C4-2B (cell line): ENCODE measurements around the gene SBNO2.
A peak's percentile ranks its signal among the peaks of the same experiment; 100 is the strongest.

ENCODE experiments used
- H3K27ac ChIP-seq: fragments of 450-650 bp; 2 replicates; pipeline ENCODE4 v1.5.1; 2017
- ZFX ChIP-seq: fragments of 450-650 bp; IDR thresholded peaks from 2 replicates; pipeline ENCODE4 v1.6.1; 2017
- TF ChIP-seq, protein P1 (sequence below): fragments of 450-650 bp; conservative IDR thresholded peaks from 2 replicates; pipeline ENCODE4 v1.5.1; 2017; ENCODE audit warnings: mild to moderate bottlenecking

The SBNO2 gene

DNA sequence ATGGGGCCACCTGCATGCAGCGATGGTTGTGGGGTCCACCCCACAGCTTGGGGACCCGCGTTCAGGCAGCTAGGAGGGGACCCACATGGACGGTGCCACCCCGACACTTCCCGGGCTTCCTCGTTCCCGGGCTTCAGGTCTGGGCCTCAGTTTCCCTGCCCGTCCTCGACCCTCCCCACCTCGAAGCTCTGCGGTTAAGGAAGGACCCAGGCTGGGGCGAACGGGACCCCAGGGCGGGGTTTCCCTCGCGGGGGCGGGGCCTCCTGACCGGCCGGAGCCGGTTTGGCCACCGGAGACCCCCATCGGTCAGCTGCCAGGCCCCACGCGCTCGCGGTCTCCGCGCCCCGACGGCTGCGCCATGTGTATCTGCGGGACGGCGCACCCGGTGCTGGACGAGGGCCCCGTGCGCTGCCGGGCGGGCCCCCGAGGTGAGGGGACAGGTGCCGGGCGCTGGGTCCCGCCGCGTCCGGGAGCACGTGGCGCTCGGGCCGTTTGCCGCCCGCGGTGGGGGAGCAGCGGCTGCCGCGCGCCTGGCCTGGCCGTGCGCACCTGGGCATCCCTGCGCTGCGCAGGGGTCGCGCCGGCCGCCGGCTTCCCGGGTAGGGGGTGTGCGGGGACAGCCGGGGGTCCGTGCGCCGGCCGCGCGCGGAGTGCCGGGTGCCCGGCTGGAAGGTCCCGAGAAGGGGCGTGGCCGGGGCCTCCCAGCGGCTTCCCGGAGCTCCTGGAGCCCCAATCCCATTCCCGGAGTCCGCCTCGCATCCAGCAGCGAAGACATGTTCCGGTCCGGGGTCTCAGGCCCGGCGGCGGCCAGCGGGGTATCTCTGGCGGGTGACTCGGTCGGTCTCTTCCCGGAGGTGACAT is 102.9 kb downstream of the SBNO2 start:
- peak overlapping the region; percentile 39 for H3K27ac ChIP-seq
- TF ChIP-seq, protein P1, sequence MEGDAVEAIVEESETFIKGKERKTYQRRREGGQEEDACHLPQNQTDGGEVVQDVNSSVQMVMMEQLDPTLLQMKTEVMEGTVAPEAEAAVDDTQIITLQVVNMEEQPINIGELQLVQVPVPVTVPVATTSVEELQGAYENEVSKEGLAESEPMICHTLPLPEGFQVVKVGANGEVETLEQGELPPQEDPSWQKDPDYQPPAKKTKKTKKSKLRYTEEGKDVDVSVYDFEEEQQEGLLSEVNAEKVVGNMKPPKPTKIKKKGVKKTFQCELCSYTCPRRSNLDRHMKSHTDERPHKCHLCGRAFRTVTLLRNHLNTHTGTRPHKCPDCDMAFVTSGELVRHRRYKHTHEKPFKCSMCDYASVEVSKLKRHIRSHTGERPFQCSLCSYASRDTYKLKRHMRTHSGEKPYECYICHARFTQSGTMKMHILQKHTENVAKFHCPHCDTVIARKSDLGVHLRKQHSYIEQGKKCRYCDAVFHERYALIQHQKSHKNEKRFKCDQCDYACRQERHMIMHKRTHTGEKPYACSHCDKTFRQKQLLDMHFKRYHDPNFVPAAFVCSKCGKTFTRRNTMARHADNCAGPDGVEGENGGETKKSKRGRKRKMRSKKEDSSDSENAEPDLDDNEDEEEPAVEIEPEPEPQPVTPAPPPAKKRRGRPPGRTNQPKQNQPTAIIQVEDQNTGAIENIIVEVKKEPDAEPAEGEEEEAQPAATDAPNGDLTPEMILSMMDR = no peak
- TF ChIP-seq ZFX = no peak

GRCh38 chr19:1070576-1070930 is 103.5 kb downstream of the SBNO2 start:
- TF ChIP-seq ZFX = no peak
- TF ChIP-seq, protein P1 = no peak
- peak overlapping the region; percentile 39 for H3K27ac ChIP-seq

- H3K27ac ChIP-seq = no peak overlapping the region
- TF ChIP-seq ZFX = no peak
- TF ChIP-seq, protein P1 = no peak
These were observed 104.9 kb downstream of the SBNO2 start for GRCh38 chr19:1069009-1069779.

GRCh38 chr19:1068009-1069001 is 105.8 kb downstream of the SBNO2 start:
- no peak overlapping the region for H3K27ac ChIP-seq
- TF ChIP-seq ZFX = no peak
- TF ChIP-seq, protein P1 = no peak

DNA sequence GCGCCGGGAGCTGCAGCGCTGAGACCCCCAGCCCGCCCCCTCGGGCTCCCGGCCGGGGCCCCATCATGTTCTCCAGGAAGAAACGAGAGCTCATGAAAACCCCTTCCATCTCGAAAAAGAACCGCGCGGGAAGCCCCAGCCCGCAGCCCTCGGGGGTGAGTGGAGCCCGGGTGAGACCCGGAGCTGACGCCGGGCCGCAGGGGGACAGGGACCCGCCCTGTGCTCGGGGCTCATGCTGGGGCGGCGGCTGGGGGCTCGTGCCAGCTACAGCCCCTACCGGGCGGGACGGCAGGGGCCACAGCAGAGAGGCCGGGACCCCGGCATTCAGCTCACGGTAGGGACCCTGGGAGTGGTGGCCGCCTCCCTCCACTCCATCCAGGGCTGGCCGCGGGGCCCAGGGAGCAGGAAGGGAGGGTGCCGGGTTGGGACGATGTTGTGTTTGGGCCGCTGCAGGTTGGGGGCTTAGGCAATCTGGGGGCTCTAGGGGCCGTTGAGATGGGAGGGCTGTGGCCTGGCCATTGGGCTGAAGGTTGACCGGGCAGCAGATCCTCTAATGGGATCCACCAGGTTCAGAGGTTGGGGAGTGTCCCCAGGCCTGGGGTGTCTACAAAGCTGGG is 106.6 kb downstream of the SBNO2 start:
- H3K27ac ChIP-seq = no peak overlapping the region
- no peak for TF ChIP-seq ZFX
- TF ChIP-seq, protein P1 = no peak

GRCh38 chr19:1066748-1067340 is 107.2 kb downstream of the SBNO2 start, which contains the start of gene ARHGAP45:
TSS of gene ARHGAP45 (plus strand) at chr19:1067167. CDS start at chr19:1067406, 239 bp downstream.
- TF ChIP-seq, protein P1 = no peak
- no peak for TF ChIP-seq ZFX
- peak within 1 kb of the TSS; percentile 36; the same call in 1 of the 2 replicates for H3K27ac ChIP-seq
